Heart right ventricle (tissue), 16 donors: ENCODE measurements around the gene RRP1. TPM values are rescaled to one million over a fixed set of nuclear protein-coding genes. Genes with fewer than 3 reads are reported as not detected.

Experiments used
- ATAC-seq, 8 donors: fragments of 200-7000 bp; cut with Tn5 transposase; one replicate each; pipeline ENCODE4 v1.9.1; 2020; ENCODE audit warnings: mild to moderate bottlenecking in 8 of 8, moderate library complexity in 8 of 8, moderate number of reproducible peaks in 1 of 8
- DNase-seq, 2 donors: peaks; one replicate each; pipeline ENCODE4 v3.0.0-alpha.2; 2020
- H3K27ac ChIP-seq, 10 donors: fragments of 200-600 bp; sonication (generic) in 2 of 10; one replicate each; pipeline versions ENCODE4 v1.5.0 to v1.8.0; 2020 to 2022; ENCODE audit warnings: mild to moderate bottlenecking in 3 of 10
- H3K27me3 ChIP-seq, 7 donors: fragments of 200-600 bp; one replicate each; pipeline ENCODE4 v1.8.0; 2021 to 2022; ENCODE audit warnings: mild to moderate bottlenecking in 2 of 7
- H3K36me3 ChIP-seq, 9 donors: fragments of 200-600 bp; sonication (generic) in 1 of 9; one replicate each; pipeline versions ENCODE4 v1.5.0 to v1.8.0; 2020 to 2022; ENCODE audit warnings: mild to moderate bottlenecking in 2 of 9
- H3K4me1 ChIP-seq, 9 donors: fragments of 200-600 bp; sonication (generic) in 1 of 9; one replicate each; pipeline versions ENCODE4 v1.5.0 to v1.8.0; 2020 to 2022; ENCODE audit warnings: mild to moderate bottlenecking in 4 of 9
- H3K4me3 ChIP-seq, 10 donors: fragments of 200-600 bp; sonication (generic) in 2 of 10; one replicate each; pipeline versions ENCODE4 v1.5.0 to v1.8.0; 2020 to 2022; ENCODE audit warnings: mild to moderate bottlenecking in 7 of 10, moderate library complexity in 2 of 10
- H3K9me3 ChIP-seq, 11 donors: fragments of 200-600 bp in 10 of 11; sonication (generic) in 2 of 11; one replicate each; pipeline versions ENCODE4 v1.5.0 to v1.8.0; 2013 to 2022; ENCODE audit warnings: mild to moderate bottlenecking in 2 of 11, control low read depth in 1 of 11, moderate library complexity in 1 of 11
- CTCF ChIP-seq, 9 donors: fragments of 200-600 bp; sonication (generic) in 2 of 9; IDR thresholded peaks; one replicate each; pipeline versions ENCODE4 v1.5.0 to v1.8.0; 2021 to 2022; ENCODE audit warnings: antibody characterized with exemption in 9 of 9, mild to moderate bottlenecking in 5 of 9, moderate library complexity in 1 of 9
- WGBS, 2 donors: extraction: QIAGEN DNeasy Blood & Tissue Kit; methylation state at CpG; one replicate each; pipeline ENCODE4 v1.1.7; 2013; ENCODE audit warnings: inconsistent platforms in 1 of 2; 5-methylcytosine and 5-hydroxymethylcytosine counted together
- intact Hi-C, 10 donors: fragments of 100-400 bp; cut with DNase I; formaldehyde crosslinking; loops; one replicate each; pipeline versions ENCODE4 v1.11.1 to v1.14.2; 2022
- polyA plus RNA-seq, 2 donors: library from polyadenylated mRNA; stranded (reverse); fragments of 200-250 nt; gene quantifications; one replicate each; pipeline ENCODE4 v1.2.3, GENCODE V29; 2013
- total RNA-seq, 10 donors: library from RNA; stranded (reverse); fragmentation: NEBNext Ultra II Directional in 3 of 10; extraction: Animal tissue kit (Norgen Biotek cat#: 25700) in 3 of 10; gene quantifications; one replicate each; pipeline versions ENCODE4 v1.2.1 to v1.2.4, GENCODE V29; 2021 to 2023
- donor health status: Arrhythmogenic right ventricular cardiomyopathy.
- donor health status: ischemic (EF 13 %, LVEDD 7.1; RV severe dilation, severe dysfunction).
- donor health status: healthy with polysubstance abuse.
- donor health status: DM: no; HTN: yes; CAD: no.
- donor health status: DM: no; HTN: no; CAD: no.
- donor health status: ischemic (EF 25% LVEDD 6.9; RV normal size, moderate dysfunction).
- donor health status: ischemic (EF 25% LVEDD 5.7; RV mildly dilated, moderate dysfunction).
- donor health status: healthy.
- donor health status: DM: yes; HTN: yes; CAD: no.
- donor health status: Ischemic cardiomyopathy.
- donor health status: ischemic (EF 35%, LVEDD 5.7; RV mildly dilated, moderate dysfunction).
- donor health status: nonischemic (EF 11% LVEDD 7.7; RV severe dilation, severe dysfunction).
- donor health status: DM: yes; HTN: yes; CAD: no.
- donor health status: PGD.
- donor health status: ischemic (EF 29% LVEDD 5.4; RV normal size, mild dysfunction).
- donor health status: nonischemic (EF 23%, LVEDD 6.1; RV moderate dilation, normal function).

RRP1 gene
- total and polyA plus RNA-seq, 12 donors, result 6.3 to 13.9 (median 9.3) TPM

DNA sequence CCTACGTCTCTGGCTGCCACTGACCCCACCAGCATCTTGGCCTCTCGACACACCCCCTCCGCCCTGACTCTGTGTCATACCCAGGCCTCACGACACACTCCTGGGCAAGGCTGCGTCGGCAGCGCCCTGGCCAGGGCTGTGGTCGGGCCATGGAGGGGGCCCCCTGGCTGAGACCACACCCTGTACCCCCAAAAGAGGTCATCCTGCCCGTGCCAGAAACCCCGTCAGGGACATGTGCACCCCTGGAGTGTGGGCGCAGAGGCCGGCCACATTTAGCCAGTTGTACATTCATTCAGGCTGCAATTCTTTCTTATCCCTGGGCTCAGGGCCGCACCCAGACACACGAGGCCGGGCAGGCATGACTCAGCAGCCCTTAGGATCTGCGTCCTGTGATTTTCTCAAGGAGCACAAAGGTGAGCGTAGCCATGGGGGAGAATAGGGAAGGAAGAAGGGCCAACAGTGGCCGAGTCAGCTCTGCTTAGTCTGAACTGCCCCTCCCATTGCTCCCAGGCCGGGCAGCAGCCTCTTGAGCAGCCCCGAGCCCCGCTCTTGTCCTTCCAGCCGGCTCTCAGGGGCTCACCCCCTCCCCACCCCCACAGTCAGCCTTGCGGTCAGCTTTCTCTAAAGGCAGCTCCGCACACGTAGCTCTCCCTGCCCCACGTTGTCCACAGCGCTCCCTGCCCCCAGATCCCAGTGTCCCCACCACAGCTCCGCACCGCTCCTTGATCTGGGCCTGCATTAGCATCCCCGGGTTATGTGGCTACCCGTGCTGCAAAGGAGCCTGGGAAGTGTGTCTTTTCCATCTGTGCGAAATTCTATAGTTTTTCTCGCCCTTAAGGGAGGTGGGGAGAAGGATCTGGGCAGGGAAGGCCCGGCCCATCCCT is 21.2 kb upstream of the RRP1 start:
- H3K4me1 ChIP-seq, result peaks cover 0 to 36% (median 0%) of the 10 kb centered on the region in 9 donors
- peaks cover 0 to 1% (median 0%) of the 10 kb centered on the region in 11 donors for H3K9me3 ChIP-seq
- intact Hi-C loops, result no loop called here
- H3K27ac ChIP-seq, result peak overlapping the region in 1 of 10 donors; percentile 67
- no peaks in the 10 kb centered on the region for H3K27me3 ChIP-seq
- 65 to 71% methylated on average over 34 of the region's 34 CpGs for WGBS, 2 donors
- DNase-seq (no peak), ATAC-seq (peak in 7 of 8 donors; percentile 6 to 44 (median 32))
- peaks cover 0 to 15% (median 3%) of the 10 kb centered on the region in 9 donors for H3K36me3 ChIP-seq
- no peak overlapping the region for H3K4me3 ChIP-seq
- TF ChIP-seq CTCF (IDR thresholded peaks at IDR 0.05), result no peak

DNA sequence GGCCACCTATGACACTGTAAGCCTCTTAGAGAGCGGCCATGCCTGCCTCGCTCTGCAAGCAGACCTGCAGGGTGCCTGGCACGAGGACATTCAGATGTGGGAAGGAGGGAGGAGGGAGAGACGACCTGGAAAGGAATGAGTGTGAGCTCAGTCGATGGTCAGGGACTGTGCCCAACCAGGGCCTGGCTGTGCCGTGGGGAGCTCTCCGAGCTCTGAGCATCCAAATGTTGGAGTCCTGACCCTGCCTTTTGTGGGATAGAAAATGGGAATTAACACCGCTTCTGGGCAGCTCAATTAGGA is 20.6 kb upstream of the RRP1 start:
- no peak for DNase-seq
- Histone ChIP-seq H3K4me1 (peaks cover 0 to 38% (median 2%) of the 10 kb centered on the region in 9 donors), H3K36me3 (peaks cover 0 to 20% (median 7%) of the 10 kb centered on the region in 9 donors), H3K9me3 (no peaks in the 10 kb centered on the region), H3K4me3 (no peak overlapping the region), H3K27me3 (no peaks in the 10 kb centered on the region), H3K27ac (peak overlapping the region in 1 of 10 donors; percentile 67)
- ATAC-seq, result no peak
- WGBS, 2 donors, result 51 to 76% methylated on average over 8 of the region's 8 CpGs
- intact Hi-C loops, result no loop called here
- no peak for TF ChIP-seq CTCF (IDR thresholded peaks at IDR 0.05)

DNA sequence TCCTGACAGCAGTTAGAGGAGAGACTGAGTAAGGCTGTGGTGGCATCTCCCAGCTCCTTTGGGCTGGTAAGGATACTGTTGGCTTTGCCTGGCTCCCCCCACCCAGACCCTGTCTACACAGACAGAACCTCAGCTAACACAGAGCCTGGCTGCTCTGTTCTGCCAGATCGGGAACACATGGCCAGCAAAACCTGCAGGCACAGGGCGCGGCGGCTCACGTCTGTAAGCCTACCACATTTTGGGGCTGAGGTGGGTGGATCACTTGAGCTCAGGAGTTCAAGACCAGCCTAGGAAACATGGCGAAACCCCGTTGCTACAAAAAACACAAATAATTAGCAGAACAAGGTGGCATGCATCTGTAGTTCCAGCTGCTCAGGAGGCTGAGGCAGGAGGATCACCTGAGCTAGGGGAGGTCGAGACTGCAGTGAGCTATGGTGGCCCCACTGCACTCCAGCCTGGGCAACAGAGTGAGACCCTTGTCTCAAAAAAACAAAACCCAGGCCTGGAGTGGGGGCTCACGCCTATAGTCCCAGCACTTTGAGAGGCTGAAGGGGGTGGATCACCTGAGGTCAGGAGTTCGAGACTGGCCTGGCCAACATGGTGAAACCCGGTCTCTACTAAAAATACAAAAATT is 19.9 kb upstream of the RRP1 start:
- no peaks in the 10 kb centered on the region for H3K27me3 ChIP-seq
- H3K36me3 ChIP-seq, result peaks cover 0 to 26% (median 14%) of the 10 kb centered on the region in 9 donors
- TF ChIP-seq CTCF (IDR thresholded peaks at IDR 0.05), result no peak

GRCh38 chr21:43770066-43770655 is 19.2 kb upstream of the RRP1 start:
- 91 to 93% methylated on average over 21 of the region's 21 CpGs for WGBS, 2 donors
- Histone ChIP-seq H3K4me3 (no peak overlapping the region), H3K36me3 (peaks cover 0 to 27% (median 15%) of the 10 kb centered on the region in 9 donors), H3K9me3 (no peaks in the 10 kb centered on the region), H3K4me1 (peaks cover 0 to 47% (median 14%) of the 10 kb centered on the region in 9 donors), H3K27ac (no peak overlapping the region), H3K27me3 (no peaks in the 10 kb centered on the region)
- ATAC-seq (no peak), DNase-seq (no peak)
- TF ChIP-seq CTCF (IDR thresholded peaks at IDR 0.05), result no peak
- intact Hi-C loops, result loop anchor here in 2 of 10 donors (5.0 kb wide), 2 partner anchors 33 to 43 kb away; no protein-coding TSS in a partner anchor

More for the DNA sequence above, 19.9 kb upstream of the RRP1 start:
- no peak for ATAC-seq
- intact Hi-C loops, result no loop called here
- WGBS, 2 donors, result 94 to 95% methylated on average over 11 of the region's 11 CpGs
- no peak overlapping the region for H3K27ac ChIP-seq
- peaks cover 0 to 44% (median 8%) of the 10 kb centered on the region in 9 donors for H3K4me1 ChIP-seq
- H3K9me3 ChIP-seq, result no peaks in the 10 kb centered on the region
- DNase-seq, result no peak
- no peak overlapping the region for H3K4me3 ChIP-seq
